ENCODE data around the gene HOXD9.

HOXD9 gene

DNA sequence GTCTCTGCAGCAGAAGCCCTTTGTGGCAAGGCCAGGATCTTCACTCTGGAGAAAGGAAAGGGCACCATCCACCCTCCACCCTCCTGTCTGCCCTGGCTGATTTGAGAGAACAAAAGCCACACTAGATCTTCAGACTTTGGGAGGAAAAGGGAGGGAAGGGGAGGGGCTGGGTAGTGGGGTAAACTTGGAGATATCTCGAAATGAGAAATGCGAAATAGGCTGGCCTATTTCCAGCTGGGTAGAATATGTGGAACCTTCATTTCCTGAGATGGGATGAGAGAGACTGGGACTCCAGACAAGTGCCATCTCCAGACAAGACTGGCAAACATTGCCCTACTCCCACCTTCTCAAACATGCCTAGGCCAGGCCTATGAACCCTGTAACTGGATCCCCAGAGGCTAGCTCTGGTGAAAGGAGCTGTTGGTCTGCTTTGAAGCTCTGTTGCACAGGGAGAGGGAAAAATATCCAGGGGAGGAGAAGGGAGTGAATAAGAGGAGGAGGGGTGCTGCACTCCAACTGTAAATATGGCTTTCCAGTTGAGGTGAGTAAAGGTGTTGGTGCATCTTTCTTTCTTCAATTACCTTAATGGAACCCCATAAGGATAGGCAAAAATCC, 21.2 kb upstream of the HOXD9 start:
- H3K27me3 ChIP-seq (ENCODE audit: insufficient read depth, poor library complexity, severe bottlenecking), result peaks cover 83% of the 10 kb centered on the region
- no peak overlapping the region for H3K4me3 ChIP-seq (replicated peaks; ENCODE audit: insufficient read depth, low read length)
- H3K27ac ChIP-seq (replicated peaks), result no peak overlapping the region
- TF ChIP-seq POLR2AphosphoS5 (IDR thresholded peaks at IDR 0.05; ENCODE audit: low read depth) (no peak), GABPA (IDR thresholded peaks at IDR 0.05; ENCODE audit: low read depth) (no peak), CTCF (IDR thresholded peaks at IDR 0.05; ENCODE audit: insufficient read depth, low read length) (no peak), SPI1 (IDR thresholded peaks at IDR 0.05; ENCODE audit: borderline replicate concordance, low read depth) (no peak)
- TF ChIP-seq, protein P1, sequence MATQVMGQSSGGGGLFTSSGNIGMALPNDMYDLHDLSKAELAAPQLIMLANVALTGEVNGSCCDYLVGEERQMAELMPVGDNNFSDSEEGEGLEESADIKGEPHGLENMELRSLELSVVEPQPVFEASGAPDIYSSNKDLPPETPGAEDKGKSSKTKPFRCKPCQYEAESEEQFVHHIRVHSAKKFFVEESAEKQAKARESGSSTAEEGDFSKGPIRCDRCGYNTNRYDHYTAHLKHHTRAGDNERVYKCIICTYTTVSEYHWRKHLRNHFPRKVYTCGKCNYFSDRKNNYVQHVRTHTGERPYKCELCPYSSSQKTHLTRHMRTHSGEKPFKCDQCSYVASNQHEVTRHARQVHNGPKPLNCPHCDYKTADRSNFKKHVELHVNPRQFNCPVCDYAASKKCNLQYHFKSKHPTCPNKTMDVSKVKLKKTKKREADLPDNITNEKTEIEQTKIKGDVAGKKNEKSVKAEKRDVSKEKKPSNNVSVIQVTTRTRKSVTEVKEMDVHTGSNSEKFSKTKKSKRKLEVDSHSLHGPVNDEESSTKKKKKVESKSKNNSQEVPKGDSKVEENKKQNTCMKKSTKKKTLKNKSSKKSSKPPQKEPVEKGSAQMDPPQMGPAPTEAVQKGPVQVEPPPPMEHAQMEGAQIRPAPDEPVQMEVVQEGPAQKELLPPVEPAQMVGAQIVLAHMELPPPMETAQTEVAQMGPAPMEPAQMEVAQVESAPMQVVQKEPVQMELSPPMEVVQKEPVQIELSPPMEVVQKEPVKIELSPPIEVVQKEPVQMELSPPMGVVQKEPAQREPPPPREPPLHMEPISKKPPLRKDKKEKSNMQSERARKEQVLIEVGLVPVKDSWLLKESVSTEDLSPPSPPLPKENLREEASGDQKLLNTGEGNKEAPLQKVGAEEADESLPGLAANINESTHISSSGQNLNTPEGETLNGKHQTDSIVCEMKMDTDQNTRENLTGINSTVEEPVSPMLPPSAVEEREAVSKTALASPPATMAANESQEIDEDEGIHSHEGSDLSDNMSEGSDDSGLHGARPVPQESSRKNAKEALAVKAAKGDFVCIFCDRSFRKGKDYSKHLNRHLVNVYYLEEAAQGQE (IDR thresholded peaks at IDR 0.05; ENCODE audit: insufficient replicate concordance, low read depth), result no peak
- DNase-seq (ENCODE audit: low read depth in 1 of 2, low spot score in 1 of 2), result no peak

- TF ChIP-seq SPI1 (IDR thresholded peaks at IDR 0.05; ENCODE audit: borderline replicate concordance, low read depth), result no peak
- no peak for TF ChIP-seq CTCF (IDR thresholded peaks at IDR 0.05; ENCODE audit: insufficient read depth, low read length)
- TF ChIP-seq, protein P1 (IDR thresholded peaks at IDR 0.05; ENCODE audit: insufficient replicate concordance, low read depth), result no peak
- no peak for TF ChIP-seq GABPA (IDR thresholded peaks at IDR 0.05; ENCODE audit: low read depth)
- TF ChIP-seq POLR2AphosphoS5 (IDR thresholded peaks at IDR 0.05; ENCODE audit: low read depth), result no peak
- Histone ChIP-seq H3K27ac (replicated peaks) (no peak overlapping the region), H3K27me3 (ENCODE audit: insufficient read depth, poor library complexity, severe bottlenecking) (peaks cover 82% of the 10 kb centered on the region), H3K4me3 (replicated peaks; ENCODE audit: insufficient read depth, low read length) (no peak overlapping the region)
- DNase-seq (ENCODE audit: low read depth in 1 of 2, low spot score in 1 of 2), result no peak
Measured at GRCh38 chr2:176101842-176102241, 20.7 kb upstream of the HOXD9 start.

GRCh38 chr2:176102309-176102866, 20.1 kb upstream of the HOXD9 start:
- no peak overlapping the region for H3K4me3 ChIP-seq (replicated peaks; ENCODE audit: insufficient read depth, low read length)
- H3K27ac ChIP-seq (replicated peaks), result no peak overlapping the region
- TF ChIP-seq, protein P1 (IDR thresholded peaks at IDR 0.05; ENCODE audit: insufficient replicate concordance, low read depth), result no peak
- no peak for TF ChIP-seq GABPA (IDR thresholded peaks at IDR 0.05; ENCODE audit: low read depth)
- TF ChIP-seq SPI1 (IDR thresholded peaks at IDR 0.05; ENCODE audit: borderline replicate concordance, low read depth), result no peak
- TF ChIP-seq POLR2AphosphoS5 (IDR thresholded peaks at IDR 0.05; ENCODE audit: low read depth), result no peak
- TF ChIP-seq CTCF (IDR thresholded peaks at IDR 0.05; ENCODE audit: insufficient read depth, low read length), result no peak
- DNase-seq (ENCODE audit: low read depth in 1 of 2, low spot score in 1 of 2), result no peak
- H3K27me3 ChIP-seq (ENCODE audit: insufficient read depth, poor library complexity, severe bottlenecking), result peaks cover 84% of the 10 kb centered on the region

All from HL-60 (cell line).